ENCODE results near the gene MAN1A2.

The MAN1A2 gene

DNA sequence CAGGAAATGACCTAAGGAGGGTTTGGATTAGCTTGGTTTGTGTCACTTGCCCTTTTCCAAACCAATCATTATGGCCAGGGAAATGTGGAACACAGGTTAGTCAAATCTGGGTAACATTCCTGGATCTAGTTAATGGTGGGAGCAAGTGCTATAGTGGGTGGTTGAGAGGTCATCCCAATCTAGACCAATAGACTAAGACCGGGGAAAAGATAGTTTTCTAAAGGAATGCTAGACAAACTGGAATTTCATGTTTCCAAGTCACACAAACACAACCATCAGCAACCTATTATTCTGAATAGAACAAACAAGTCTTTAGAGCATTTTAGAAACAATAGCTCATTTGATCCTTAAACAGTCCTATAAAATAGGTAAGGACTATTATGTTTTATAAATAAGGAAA, 4.3 kb upstream of the MAN1A2 start:
- FAIRE-seq, result no peak

DNA sequence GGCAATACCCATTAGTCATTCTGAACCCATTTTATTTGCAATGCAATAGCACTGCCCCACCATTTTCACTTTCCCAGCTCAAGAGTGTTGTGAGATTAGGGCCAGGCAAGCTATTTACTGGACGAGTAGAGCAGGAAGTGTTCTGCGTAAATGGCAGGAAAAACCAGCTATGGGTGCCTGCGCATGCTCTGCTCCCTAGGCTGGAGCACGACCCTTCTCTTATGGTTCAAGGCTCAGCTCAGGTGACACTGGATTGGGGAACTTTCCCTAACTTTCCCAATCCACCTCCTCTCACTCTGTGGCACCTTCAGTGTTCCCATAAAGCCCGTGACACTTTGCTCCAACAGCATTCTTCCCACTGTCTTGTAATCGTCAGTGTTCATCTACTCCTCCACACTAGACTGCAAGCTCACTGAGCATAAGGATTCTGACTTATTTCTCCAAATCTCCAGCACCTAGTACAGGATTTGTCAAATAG, 3.6 kb upstream of the MAN1A2 start:
- no peak for FAIRE-seq

DNA sequence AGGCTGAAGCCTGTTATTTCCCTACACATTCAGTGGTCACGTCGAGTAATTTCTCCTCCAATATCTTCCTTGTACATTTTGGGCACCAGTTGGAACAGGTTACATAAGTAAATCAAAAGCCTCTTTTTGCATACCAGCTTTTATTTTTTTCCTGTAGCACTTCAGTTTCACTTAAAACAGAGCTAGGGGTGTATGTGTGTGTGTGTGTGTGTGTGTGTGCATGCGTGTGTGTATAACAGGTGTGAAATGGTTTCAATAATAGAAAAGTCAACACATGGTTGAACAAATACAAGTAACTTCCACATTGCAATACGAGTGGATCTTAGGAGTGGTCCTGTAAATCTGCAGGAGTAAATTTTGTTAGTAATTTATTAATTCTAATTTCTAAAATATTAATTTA, 3.0 kb upstream of the MAN1A2 start:
- FAIRE-seq, result no peak

DNA sequence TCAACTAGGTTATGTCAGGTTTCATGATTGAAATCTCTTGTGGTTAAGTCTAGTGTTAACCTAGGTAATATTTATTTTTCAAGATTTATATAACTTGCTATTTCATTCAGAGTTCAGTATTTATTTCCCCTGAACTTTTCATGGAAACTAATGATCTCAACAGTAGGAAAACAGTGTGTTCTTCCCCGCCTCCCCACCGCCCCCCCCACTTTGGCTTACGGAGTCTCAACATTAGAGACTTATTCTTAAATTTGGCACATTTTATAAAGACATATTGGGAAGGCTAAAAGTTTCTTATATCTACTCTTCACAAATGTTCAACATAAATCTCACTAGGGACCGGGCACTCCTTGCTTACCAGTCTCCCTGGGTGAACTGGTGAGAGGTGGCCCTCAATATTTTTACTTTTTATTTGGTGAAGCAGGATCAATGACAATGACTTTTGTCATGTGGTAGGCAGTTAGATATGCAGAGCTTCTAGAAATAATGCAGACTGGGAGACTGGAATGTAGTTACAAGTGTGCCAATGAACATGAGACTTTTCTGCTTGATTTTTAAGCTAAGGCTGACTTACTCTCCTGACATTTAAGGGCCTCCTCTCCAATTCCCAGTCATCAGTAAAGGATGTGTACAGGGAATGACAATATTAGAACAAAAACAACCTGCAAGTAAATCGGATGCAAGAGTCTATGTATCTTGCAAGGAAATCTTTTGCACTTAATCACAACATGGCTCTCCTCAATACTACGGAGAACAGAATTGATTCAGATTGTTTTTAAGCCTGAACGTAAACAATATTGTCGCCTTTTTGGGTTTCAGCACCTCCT, 1.7 kb upstream of the MAN1A2 start:
- FAIRE-seq, result no peak

DNA sequence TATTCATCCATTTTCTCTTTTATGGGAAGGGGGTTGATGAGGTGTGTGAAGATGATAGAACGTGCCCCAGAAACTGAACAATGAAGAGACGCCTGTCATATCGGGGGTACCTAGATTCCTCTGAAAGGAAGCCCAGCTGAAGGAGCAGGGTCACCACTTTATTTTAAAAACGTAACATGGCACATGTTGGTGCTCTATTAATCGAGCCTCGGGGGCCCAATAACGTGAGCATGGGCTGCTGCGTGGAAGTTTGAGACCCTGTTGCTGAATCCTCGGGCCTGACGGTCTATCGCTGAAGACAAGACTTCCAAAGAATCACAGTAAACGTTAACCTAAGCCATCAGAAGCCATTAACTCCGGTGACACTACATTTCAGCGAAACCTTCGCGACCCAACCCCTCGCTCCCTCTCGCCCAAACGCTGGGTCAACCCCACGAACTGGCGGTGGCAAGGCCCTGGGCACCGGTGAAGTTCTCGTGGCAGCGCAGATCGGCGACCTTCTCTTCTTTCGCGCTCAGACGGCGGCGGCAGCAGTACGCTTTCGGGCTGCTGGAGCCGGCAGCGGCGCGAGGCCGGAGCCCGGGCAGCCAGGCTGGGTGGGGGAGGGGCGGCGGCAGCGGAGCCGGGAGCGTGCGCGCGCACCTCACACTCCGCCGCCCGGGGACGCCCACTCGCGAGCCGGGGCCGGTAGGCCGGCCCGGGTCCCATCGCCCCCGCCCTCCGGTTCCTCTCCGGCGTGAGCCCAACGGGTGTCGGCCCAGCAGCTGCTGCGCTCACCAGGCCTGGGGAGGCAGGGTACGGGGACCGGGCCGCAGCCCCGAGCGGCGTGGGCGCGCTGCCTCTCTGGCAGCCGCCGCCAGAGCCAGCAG, 838 bp upstream of the MAN1A2 start:
- FAIRE-seq, result no peak

DNA sequence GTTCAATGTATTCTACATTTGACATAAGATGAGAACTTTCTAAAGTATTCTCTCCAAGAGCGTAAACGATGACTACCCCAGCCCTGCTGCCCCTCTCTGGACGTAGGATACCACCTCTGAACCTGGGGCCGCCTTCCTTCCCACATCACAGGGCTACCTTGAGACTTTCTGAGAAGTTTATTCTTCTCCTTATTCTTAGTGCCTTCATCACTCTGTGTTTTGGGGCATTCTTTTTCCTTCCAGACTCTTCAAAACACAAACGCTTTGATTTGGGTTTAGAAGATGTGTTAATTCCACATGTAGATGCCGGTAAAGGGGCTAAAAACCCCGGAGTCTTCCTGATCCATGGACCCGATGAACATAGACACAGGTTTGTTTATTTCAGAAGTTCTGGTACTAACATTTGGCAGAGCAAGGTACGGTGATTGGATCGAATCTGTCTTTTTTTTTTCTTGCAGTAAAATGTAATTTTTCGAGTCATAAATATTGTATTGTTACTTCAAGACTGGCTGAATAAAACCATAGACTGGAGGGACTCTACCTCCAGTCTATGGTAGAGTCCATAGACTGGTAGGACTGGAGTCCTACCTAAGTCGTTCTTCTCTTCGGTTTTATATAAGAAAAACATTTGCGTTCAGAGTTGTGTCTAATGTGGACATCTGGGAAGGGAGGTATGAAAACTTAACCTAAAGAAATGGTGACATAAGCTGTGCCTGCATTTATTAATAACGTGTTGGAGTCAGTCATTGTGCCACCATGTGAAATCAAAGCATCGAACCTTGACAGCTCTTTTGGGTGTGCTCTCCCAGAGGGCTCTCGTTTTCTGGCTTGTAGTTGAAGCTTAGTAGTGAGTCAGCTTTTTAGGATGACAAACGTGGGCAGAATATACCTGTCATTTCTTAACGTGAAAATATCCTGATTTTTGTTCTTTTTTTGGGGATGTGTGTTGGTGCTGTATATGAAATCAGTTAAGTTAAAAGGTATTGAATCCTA, 1.2 kb downstream of the MAN1A2 start:
- peak; percentile 8 for FAIRE-seq

DNA sequence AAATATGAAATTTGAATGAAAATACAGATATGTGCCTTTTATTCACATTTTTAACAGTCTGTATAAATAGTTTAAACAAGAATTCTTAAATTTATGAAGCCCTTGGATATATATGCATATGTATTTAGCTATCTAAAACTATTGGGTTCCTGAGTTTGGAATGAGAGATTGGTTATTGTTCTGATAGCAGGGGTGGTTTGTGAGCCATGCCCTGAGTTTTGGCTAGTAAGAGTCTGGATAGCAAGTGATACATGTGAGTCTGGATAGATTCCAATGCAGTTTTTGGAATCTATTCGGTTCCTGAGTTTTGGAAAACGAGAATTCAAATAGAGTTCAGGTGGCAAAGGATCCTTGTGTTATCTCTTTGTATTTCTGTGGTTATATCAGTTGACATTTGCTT, 2.8 kb downstream of the MAN1A2 start:
- FAIRE-seq, result no peak

DNA sequence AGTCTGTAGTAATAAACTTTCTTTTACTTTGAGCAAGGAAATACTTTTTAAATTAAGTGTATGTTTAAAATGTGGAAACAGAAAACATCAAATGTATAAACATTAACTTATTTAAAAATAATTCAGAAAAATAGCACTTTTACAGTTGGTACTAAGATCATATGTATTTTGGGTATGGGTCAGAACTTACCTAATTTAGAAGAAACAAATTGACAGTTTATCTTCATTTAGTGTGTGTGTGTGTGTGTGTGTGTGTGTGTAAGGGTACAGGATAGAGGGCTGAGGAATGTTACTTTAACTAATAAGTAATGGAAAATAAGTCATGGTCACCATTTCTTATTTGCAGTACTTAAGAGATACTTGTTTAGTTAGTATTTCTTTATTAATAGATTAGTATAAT, 3.3 kb downstream of the MAN1A2 start:
- no peak for FAIRE-seq

DNA sequence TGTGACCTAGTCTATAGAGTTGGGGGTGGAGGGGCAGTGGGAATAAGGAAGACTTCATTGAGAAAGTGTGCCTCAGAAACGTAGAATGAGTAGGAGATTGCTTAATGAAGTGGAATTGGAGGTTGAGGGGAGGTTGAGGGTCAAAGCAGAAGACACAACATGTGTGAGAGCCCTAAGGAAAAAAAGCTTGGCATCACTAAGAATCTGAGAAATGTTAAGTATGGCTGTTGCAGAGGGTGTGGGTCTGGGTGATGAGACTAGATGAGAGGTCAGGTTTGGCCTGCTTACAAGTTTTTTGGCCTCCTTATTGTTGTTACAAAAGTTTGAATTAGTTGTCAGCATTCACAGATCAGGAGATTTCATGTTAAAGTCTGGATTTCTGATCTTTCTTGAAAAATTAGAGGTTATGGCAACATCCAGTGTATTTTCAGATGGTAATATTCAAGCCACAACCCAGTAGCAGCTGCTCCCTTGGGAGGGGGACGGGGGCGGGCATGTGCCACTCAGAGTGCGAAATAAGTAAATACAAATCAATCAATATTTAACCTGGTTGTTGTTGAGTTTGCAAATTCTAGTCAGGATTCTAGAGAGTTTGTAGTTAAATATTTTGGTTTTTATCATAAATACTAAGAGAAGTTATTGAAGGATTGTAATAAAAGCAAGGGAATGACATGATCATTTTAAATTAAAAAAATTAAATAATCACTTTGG, 4.3 kb downstream of the MAN1A2 start:
- FAIRE-seq, result no peak

DNA sequence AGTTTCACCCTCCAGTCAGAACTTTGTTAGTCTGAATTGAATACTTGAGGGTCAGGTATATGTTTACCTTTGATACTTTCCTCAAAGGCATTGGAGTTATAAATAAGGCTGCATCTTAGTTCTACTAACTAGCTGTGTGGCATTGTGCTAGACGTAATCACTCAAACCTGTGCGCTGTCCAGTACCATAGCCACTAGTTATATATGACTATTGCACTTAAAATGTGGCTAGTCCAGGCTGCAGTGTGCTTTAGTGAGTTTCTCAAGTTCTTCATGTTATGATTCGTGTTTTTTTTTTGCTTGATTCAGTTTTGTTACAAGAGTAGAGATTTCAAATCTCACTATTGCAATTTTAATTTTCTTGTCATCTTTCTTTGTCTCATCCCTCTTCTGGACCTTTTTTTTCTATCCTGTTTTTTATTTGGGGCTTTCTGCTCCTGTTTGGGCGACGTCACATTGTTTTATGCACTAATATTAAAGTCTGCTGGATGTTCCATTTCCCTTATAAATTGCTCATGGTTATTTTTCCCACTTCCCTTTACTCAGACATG, 5.7 kb downstream of the MAN1A2 start:
- FAIRE-seq, result no peak

DNA sequence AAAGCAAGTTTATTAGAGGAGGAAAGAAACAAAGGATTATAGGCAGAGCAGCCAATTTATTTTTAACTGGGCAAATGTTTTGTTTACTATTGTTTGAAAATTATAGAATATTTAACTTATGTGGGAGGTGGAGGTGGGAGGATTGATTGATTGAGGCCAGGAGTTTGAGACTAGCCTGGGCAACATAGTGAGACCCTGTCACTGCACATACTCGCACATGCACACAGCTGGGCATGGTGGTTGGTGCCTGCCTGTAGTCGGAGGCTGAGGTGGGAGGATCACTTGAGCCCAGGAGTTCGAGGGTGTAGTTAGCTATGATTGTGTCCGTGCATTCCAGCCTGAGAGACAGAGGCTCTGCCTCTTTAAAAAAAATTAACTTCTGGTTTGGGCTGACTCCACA, 6.7 kb downstream of the MAN1A2 start:
- no peak for FAIRE-seq

DNA sequence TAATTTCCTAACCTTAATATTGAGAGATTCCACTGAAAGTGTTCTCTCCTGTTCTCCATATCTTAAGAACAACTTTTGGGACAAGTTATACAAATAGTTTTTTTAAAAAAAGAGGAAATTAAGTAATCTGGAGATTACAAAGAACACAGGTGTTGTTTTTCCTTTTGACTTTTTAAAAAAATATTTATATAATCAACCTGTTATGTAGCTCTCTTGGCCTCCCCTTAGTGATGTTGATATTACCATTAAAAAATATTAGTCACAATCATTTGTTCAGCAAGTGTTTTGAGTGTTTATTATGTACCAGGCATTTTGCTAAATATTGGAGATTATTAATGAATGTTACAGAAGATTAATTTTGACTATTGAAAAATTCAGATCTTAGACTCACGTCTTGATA, 8.1 kb downstream of the MAN1A2 start:
- FAIRE-seq, result no peak

DNA sequence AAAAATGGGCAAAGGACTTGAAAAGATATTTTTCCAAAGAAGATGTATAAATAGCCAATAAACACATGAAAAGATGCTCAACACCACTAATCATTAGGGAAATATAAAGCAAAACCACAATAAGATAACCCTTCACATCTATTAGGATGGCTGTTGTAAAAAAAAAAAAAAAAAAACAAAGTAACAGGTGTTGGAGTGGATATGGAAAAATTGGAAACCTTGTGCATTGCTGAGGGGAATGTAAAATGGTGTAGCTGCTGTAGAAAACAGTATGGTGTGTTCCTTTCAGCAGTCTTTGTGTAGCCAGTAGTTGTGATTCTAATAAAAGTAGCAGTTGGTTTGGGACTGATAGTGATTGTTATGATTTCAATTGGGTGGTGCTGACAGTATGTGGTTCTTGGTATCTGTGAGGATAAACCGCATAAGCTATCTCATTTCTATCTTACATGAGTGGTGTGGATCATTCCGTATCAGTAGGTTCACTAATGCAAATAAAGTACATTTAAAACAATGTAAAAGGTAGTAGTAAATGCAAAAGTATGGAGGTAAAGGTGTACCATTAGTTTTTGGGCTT, 19.9 kb downstream of the MAN1A2 start:
- no peak for FAIRE-seq

DNA sequence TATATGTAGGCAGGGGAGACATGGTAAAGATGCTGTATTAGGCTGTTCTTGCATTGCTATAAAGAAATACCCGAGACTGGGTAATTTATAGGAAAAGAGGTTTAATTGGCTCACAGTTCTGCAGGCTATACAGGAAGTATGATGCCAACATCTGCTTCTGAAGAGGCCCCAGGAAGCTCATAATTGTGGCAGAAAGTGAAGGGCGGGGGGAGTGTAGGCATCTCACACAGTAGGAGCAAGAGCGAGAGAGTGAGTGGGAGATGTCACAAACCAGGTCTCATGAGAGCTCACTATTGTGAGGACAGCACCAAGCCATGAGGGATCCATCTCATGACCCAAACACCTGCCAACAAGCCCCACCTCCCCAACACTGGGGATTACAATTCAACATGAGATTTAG, 21.1 kb downstream of the MAN1A2 start:
- no peak for FAIRE-seq

DNA sequence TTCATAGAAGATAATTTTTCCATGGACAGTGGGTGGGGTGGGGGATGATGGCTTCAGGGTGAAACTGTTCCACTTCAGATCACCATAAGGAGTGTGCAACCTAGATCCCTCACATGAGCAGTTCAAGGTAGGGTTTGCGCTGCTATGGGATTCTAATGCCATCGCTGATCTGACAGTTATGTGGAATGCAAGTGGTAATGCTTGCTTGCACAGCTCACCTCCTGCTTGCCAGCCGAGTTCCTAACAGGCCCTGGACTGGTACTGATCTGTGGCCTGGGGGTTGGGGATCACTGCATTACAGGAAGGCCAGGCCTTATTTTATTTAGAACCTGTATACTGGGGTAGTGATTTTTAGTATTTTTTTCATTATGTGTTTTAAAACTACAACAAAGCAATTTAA, 22.0 kb downstream of the MAN1A2 start:
- no peak for FAIRE-seq

DNA sequence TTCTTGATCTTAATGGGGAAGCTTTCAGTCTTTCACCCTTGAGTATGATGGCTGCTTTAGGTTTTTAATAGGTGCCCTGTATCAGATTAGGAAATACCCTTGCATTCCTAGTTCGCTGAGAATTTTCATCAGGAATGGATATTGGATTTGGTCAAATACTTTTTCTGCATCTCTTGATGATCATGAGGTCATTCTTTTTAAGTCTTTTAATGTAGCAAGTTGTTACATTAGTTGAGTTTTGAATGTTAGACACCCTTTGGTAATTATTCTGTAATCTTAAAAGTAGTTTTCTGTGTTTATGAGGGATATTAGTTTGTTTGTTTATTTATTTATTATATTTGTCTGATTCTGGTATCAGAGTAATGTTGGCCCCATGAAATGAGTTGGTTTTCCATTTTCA, 22.5 kb downstream of the MAN1A2 start:
- no peak for FAIRE-seq

DNA sequence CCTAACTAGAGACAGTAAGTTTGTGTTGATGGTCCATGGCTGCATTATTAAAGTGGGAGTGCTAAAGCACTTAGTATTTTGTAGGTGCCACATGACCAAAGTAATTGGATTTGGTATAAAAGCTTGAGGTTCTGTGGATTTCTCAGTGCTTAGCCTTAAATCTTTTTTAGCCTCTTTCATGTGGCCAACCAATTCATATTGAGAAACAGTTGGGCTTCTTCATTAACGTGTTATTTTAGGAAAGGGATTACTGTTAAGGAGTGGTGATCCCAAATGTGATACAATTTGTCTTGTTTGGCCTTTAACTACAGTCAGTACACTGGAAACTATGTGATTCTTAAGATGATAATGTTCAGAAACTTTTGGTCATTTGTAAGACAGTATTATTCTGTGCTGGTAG, 25.5 kb downstream of the MAN1A2 start:
- no peak for FAIRE-seq

DNA sequence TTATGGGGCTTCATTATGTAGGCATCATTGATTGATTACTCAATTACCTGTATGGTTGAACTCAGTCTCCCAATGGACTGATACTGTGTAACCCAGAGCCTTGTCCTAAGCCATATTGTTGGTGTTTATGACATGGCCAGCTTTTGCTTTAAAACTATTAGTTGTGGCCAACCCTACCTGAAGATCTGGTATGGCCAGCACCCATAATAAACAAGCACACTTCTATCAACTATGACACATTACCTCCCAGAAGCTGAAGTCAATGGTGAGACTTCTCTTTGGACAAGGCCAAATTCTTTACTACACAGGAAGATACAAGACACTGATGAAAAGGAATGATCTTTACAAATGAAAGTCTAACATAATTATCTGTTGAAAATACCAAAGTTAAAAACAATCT, 28.8 kb downstream of the MAN1A2 start:
- no peak for FAIRE-seq

DNA sequence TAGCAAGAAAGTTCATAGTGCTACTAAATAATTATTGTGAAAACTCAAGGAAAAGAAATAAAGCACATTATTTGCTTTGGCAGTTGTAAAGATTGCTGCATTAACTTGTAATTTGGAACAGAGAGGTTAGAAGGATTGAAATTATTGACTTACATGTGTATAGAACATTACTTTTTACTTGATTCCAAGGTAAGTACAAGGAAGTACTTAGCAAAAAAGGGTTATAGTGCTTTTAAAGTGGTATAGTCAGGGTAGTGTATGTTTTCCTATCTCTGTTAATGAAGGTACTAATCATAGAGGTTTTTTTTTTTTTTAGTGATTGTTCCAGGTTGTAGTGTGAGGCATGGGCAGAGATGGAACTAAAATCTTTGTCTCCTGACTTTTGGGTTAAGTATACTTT, 29.4 kb downstream of the MAN1A2 start:
- no peak for FAIRE-seq

DNA sequence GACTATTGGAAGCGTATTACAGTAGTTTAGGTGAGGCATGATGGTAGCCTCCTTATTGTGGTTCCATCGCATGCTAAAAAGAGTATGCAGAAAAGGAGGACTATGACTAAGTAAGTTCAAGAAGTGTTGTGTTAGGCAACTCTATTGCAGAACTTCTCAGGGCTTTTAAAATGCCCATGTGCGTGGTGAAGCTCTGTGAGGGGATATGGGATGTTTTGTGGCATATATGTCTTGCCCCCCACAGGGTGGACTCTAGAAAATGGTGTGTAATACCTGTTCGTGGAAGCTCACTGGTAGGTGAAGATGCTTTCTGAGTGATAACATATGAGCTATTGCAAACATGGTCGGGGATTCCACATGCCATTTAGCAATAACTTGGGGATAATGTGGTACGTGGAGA, 31.7 kb downstream of the MAN1A2 start:
- no peak for FAIRE-seq

DNA sequence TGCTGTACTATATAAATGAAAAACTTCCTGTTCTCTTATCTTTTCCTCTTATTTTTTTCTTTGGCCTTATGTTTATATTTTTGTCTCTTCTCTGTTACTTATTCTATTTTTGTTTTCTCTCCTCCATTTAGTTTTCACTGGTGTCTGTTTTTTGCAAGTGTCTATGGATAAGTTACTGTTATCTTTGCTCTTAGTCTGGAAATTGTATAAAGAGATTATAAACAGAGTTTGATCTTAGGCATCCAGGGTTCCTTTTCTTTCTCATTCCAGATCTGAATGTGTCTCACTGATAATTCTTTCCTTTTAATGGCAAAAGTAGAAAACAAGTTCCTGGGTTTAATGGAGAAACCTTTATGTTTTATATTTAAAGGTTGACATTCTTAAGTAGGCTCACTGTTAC, 34.5 kb downstream of the MAN1A2 start:
- no peak for FAIRE-seq

DNA sequence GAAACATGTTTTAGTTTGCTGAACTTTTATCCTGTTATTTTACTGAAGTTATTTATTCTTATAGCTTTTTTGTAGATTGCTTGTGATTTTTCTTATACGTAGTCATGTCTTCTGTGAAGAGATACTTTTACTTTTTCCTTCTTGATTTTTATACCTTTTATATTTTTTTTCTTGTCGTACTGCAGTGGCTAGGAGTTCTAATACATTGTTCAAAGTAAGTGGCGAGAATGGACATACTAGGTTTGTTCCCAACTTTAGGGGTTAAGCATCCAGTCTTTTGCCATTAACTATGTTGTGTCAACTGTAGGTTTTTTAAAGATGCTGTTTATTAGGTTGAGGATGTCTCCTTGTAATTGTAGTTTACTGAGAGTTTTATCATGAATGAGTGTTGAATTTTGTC, 36.3 kb downstream of the MAN1A2 start:
- FAIRE-seq, result no peak
